Right lobe of liver (tissue), 6 donors: Measurements from ENCODE around the gene IRAK1. TPM values are rescaled to one million over a fixed set of nuclear protein-coding genes. Genes with fewer than 3 reads are reported as not detected.

ENCODE experiments used
- ATAC-seq, 4 donors: fragments of 200-7000 bp; cut with Tn5 transposase; one replicate each; pipeline ENCODE4 v1.9.1; 2020; ENCODE audit warnings: mild to moderate bottlenecking in 4 of 4, moderate library complexity in 4 of 4
- DNase-seq, 3 donors: peaks; one replicate each; pipeline ENCODE4 v3.0.0-alpha.2; 2020
- H3K27ac ChIP-seq, 3 donors: fragments of 200-600 bp; one replicate each; pipeline ENCODE4 v1.8.0; 2022
- H3K27me3 ChIP-seq, 2 donors: fragments of 200-600 bp; one replicate each; pipeline ENCODE4 v1.8.0; 2022
- H3K36me3 ChIP-seq, 4 donors: fragments of 200-600 bp; sonication (generic) in 1 of 4; one replicate each; pipeline versions ENCODE4 v1.5.1 to v1.8.0; 2017 to 2022; ENCODE audit warnings: control low read depth in 1 of 4
- H3K4me1 ChIP-seq, 4 donors: fragments of 200-600 bp; sonication (generic) in 1 of 4; one replicate each; pipeline versions ENCODE4 v1.5.1 to v1.8.0; 2017 to 2022; ENCODE audit warnings: control low read depth in 1 of 4
- H3K4me3 ChIP-seq, 3 donors: fragments of 200-600 bp; one replicate each; pipeline ENCODE4 v1.8.0; 2022
- H3K9me3 ChIP-seq, 4 donors: fragments of 200-600 bp; sonication (generic) in 1 of 4; one replicate each; pipeline versions ENCODE4 v1.5.1 to v1.8.0; 2017 to 2022; ENCODE audit warnings: control low read depth in 1 of 4
- POLR2A ChIP-seq: fragments of 450-650 bp; IDR thresholded peaks from one replicate; pipeline ENCODE4 v1.6.1; 2017; ENCODE audit warnings: antibody characterized with exemption, mild to moderate bottlenecking
- WGBS: methylation state at CpG from one replicate; pipeline ENCODE4 v1.1.6; 2018; ENCODE audit warnings: low coverage, low lambda C conversion rate; ENCODE audit not compliant: insufficient coverage; ENCODE audit errors: missing lambda C conversion rate; 5-methylcytosine and 5-hydroxymethylcytosine counted together
- intact Hi-C, 2 donors: fragments of 100-400 bp; cut with DNase I; formaldehyde crosslinking; loops; one replicate each; pipeline versions ENCODE4 v1.11.2 to v1.14.1; 2022
- total RNA-seq, 6 experiments: library from RNA; depleted of rRNA in 2 of 6; stranded (reverse); fragments of >200 nt in 2 of 6; fragmentation: NEBNext Ultra II Directional in 3 of 6; extraction: Animal tissue kit (Norgen Biotek cat#: 25700) in 3 of 6; gene quantifications; one replicate each; pipeline versions ENCODE4 v1.1.0 to v1.2.4, GENCODE V29; 2016 to 2023
- TF ChIP-seq, protein P1 (sequence below), 4 donors: fragments of 200-600 bp in 3 of 4; fragments of 450-650 bp in 1 of 4; IDR thresholded peaks; one replicate each; pipeline versions ENCODE4 v1.5.1 to v1.8.0; 2016 to 2022; ENCODE audit warnings: antibody characterized with exemption in 4 of 4, mild to moderate bottlenecking in 2 of 4
- donor health status: DM: no; HTN: yes; CAD: no.
- donor health status: DM: no; HTN: no; CAD: no.
- donor health status: DM: no; HTN: no; CAD: no.
- donor health status: DM: no; HTN: yes; CAD: no.
- donor health status: DM: no; HTN: yes; CAD: no.

The IRAK1 gene
- total RNA-seq, 6 experiments from 2014 or later: 27.4 to 77.7 (median 41.4) TPM

DNA sequence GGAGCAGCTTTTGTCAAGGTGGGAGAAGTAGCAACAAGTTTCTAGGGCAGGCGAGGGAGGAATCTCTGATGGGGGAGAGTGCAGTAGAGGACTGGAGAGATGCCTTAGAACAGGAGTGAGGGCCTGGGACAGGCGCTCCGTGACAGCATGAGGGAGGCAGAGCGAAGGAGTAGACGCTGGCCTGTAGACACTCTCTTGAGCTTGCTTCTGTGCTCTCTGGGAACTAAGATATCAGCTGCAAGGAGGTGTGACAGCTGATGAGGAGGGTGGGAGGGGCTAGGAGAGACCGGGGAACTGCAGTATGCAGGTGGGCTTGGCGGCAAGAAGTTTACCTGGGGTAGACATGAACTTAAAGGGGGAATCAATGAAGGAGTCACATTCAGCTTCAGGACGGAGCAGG is 42.1 kb upstream of the IRAK1 start:
- WGBS: 64% methylated on average over 5 of the region's 8 CpGs
- no peak overlapping the region for H3K4me3 ChIP-seq
- H3K9me3 ChIP-seq: no peaks in the 10 kb centered on the region
- H3K36me3 ChIP-seq: no peaks in the 10 kb centered on the region
- TF ChIP-seq, protein P1, sequence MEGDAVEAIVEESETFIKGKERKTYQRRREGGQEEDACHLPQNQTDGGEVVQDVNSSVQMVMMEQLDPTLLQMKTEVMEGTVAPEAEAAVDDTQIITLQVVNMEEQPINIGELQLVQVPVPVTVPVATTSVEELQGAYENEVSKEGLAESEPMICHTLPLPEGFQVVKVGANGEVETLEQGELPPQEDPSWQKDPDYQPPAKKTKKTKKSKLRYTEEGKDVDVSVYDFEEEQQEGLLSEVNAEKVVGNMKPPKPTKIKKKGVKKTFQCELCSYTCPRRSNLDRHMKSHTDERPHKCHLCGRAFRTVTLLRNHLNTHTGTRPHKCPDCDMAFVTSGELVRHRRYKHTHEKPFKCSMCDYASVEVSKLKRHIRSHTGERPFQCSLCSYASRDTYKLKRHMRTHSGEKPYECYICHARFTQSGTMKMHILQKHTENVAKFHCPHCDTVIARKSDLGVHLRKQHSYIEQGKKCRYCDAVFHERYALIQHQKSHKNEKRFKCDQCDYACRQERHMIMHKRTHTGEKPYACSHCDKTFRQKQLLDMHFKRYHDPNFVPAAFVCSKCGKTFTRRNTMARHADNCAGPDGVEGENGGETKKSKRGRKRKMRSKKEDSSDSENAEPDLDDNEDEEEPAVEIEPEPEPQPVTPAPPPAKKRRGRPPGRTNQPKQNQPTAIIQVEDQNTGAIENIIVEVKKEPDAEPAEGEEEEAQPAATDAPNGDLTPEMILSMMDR (IDR thresholded peaks at IDR 0.05): no peak
- TF ChIP-seq POLR2A: no peak
- H3K27ac ChIP-seq: no peak overlapping the region
- H3K4me1 ChIP-seq: peaks cover 0 to 4% (median 0%) of the 10 kb centered on the region in 4 donors
- H3K27me3 ChIP-seq: no peaks in the 10 kb centered on the region
- intact Hi-C loops: no loop called here
- DNase-seq (no peak), ATAC-seq (no peak)

DNA sequence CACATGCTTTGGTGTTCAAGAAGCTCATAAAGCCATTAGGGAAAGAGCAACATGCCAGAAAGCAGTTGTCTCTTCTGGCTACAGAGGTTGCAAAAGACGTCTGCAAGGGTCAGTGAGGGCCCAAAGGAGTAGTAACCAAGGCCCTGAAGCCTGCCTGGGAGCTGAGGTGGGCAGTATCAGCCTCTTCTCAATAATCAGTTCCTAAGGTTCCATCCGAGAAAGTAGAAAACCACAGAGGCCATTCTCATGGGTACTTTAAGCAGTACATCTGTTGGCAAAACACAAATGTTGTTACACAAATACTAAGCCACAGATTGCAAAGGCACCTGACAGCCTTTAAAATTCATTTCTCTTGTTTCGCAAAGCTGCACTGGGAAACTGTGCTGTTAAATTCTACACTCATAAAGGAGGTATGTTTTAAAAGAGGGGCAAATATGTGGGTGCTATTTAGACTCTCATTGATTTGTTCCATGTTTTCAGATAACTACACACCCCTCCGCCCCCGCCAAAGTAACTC is 40.1 kb upstream of the IRAK1 start:
- ATAC-seq (no peak), DNase-seq (no peak)
- intact Hi-C loops: no loop called here
- Histone ChIP-seq H3K4me3 (no peak overlapping the region), H3K9me3 (no peaks in the 10 kb centered on the region), H3K4me1 (peaks cover 0 to 8% (median 0%) of the 10 kb centered on the region in 4 donors), H3K27me3 (no peaks in the 10 kb centered on the region), H3K36me3 (no peaks in the 10 kb centered on the region), H3K27ac (no peak overlapping the region)
- 82% methylated on average over 3 of the region's 5 CpGs for WGBS
- no peak for TF ChIP-seq POLR2A
- TF ChIP-seq, protein P1 (IDR thresholded peaks at IDR 0.05): no peak

DNA sequence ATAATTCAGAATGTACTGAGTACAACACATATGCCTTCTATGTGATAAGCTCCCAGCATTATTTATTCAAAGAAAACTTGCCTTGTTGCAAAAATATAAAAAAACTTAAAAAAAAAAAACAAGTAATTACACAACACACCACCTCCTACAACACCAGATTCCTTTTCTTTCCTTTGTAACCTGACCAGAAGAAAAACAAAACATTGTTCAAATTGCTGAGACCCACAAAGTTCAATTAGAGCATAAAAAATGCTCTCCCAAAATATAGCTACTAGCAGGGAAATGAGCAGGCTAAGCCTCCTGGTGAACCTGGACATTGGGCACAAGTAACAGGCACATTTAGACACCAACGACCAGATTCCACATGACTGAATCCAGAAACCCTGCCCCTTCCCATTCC is 39.5 kb upstream of the IRAK1 start:
- Histone ChIP-seq H3K27ac (no peak overlapping the region), H3K27me3 (no peaks in the 10 kb centered on the region)

DNA sequence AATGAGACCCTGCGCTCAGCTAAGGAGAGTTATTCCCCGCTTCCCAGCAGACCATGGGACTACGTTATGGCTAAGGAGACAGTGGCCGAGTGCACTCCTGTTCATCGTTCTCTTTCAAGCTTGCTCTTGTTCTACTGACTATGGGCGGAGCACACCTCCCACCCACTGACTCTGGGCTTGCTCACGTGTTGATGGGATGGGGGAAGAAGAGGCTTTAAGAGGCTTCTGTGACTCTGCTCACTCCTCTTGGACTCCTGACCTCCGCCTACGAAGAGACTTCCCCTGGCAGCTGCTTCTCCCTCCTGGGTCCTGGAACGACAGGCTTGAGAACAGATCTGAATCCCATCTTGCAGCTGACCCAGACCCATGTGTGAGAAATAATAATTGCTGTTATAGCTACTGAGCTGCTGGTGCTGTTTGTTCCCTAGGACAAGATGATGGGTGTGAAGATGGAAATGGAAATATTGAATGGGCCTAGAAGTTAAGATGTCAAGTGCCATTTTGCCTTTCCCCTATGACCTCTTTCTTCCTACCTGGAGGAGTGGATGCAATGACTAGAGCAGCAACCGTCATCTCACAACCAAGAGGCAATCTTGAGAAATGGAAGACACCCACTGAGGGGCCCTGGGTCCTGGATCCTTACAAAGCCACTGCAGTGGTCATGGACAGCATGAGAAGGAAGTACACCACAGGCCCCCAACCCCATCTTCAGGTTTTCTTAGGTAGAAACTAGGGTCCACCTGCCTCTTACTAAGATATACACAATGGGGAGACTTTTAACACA is 38.7 kb upstream of the IRAK1 start:
- H3K27ac ChIP-seq: no peak overlapping the region
- 82% methylated on average over 9 of the region's 11 CpGs for WGBS
- ATAC-seq: no peak

More for the DNA sequence above, 39.5 kb upstream of the IRAK1 start:
- DNase-seq (no peak), ATAC-seq (no peak)
- TF ChIP-seq, protein P1 (IDR thresholded peaks at IDR 0.05): no peak
- TF ChIP-seq POLR2A: no peak
- H3K36me3 ChIP-seq: no peaks in the 10 kb centered on the region
- H3K4me3 ChIP-seq: no peak overlapping the region
- H3K4me1 ChIP-seq: peaks cover 0 to 8% (median 0%) of the 10 kb centered on the region in 4 donors
- H3K9me3 ChIP-seq: no peaks in the 10 kb centered on the region
- intact Hi-C loops: no loop called here
- WGBS: 36% methylated on average over 1 of the region's 1 CpG

More for the DNA sequence above, 38.7 kb upstream of the IRAK1 start:
- no peak for DNase-seq
- Histone ChIP-seq H3K9me3 (no peaks in the 10 kb centered on the region), H3K4me3 (no peak overlapping the region), H3K36me3 (no peaks in the 10 kb centered on the region), H3K27me3 (no peaks in the 10 kb centered on the region), H3K4me1 (peaks cover 0 to 8% (median 0%) of the 10 kb centered on the region in 4 donors)
- TF ChIP-seq POLR2A: no peak
- TF ChIP-seq, protein P1 (IDR thresholded peaks at IDR 0.05): no peak
- intact Hi-C loops: no loop called here
